Stimulated activated CD4-positive, alpha-beta T cell treated with anti-CD3 and anti-CD28 coated beads, Interleukin-4, amount 100 ng/mL, for 24 hours (primary cell): ENCODE results near the gene GTF2A1L.
"Not testable (repeated sequence)": the region's sequence is repeated elsewhere in the genome, so short reads cannot be mapped to it uniquely, and the experiment has no call there.

Experiments
- DNase-seq: peaks from one replicate; pipeline ENCODE4 v3.0.0-alpha.2; 2020

GTF2A1L gene

DNA sequence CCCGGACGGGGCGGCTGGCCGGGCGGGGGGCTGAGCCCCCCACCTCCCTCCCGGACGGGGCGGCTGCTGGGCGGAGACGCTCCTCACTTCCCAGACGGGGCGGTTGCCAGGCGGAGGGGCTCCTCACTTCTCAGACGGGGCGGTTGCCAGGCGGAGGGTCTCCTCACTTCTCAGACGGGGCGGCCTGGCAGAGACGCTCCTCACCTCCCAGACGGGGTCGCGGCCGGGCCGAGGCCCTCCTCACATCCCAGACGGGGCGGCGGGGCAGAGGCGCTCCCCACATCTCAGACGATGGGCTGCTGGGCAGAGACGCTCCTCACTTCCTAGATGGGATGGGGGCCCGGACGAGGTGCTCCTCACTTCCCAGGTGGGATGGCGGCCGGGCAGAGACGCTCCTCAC, 3.1 kb upstream of the GTF2A1L start:
- DNase-seq, result not testable (repeated sequence)

DNA sequence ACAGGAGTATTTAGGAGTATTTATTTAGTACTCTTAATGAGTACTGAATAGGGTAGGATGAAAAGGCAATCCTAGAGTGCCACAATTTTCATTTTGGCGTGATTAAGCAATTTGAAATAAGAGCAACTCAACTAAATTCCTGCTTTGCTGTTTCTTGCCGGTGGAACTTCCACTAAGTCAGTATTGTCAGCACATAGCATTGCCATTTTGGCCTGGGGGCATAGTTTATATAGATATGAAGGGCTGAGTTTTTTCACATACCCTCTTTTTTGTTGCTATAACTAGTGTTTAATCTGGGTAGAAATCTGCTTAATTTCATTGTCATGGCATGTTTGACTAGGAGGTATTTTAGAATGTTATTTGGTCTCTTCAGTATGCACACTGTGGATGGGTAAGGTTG, 1.9 kb downstream of the GTF2A1L start:
- no peak for DNase-seq

DNA sequence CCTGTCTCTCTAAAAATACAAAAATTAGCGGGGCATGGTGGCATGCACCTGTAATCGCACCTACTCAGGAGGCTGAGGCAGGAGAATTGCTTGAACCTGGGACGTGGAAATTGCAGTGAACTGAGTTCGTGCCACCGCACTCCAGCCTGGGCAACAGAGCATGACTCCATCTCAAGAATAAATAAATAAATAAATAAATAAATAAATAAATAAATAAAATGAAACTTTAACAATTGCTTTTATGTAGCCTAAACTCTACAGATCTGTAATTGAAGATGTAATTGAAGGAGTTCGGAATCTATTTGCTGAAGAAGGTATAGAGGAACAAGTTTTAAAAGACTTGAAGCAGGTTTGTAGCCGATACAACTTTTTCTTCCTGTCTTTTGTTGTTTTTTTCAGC, 2.9 kb downstream of the GTF2A1L start:
- no peak for DNase-seq

DNA sequence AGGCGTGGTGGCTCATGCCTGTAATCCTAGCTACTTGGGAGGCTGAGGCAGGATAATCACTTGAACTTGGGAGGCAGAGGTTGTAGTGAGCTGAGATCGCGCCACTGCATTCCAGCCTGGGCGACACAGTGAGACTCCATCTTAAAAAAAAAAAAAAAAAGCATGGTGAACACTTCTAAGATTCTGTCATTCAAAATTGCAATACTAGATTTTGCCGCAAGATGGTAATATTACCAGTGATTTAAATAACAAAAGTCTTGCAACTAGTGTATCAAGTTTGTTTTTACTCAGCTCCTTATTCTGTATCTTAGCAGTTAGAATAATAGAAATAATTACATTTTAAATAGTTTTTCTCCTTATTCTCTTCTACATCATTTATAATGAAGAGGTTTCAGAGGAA, 5.0 kb downstream of the GTF2A1L start:
- DNase-seq, result not testable (repeated sequence)

DNA sequence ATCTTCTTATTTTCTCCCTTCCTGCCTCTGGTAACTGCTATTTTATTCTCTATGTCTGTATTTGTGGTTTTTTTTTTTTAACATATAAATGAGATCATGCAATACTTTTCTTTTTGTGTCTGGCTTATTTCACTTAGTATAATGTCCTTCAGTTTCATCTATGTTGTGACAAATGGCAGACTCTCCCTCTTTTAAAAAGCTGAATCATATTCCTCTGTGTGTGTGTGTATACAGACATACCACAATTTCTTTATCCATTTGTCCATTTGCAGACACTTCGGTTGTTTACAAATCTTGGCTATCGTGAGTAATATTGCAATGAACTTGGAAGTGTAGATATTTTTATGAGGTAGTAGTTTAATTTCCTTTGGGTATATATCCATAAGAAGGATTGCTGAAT, 7.0 kb downstream of the GTF2A1L start:
- no peak for DNase-seq

DNA sequence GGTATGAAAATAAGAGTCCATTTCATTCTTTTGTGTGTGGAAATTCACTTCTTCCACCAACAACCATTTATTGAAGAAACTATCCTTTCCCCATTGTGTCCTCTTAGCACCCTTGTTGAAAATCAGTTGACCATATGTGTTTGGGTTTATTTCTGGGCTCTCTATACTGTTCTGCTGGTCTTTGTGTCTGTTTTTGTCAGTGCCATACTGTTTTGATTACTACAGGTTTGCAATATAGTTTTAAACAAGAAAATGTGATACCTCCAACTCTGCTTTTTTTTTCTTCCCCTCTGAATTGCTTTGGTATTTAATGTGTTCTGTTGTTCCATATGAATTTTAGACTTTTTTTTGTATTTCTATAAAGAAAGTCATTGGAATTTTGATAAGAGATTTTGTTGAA, 8.4 kb downstream of the GTF2A1L start:
- no peak for DNase-seq

DNA sequence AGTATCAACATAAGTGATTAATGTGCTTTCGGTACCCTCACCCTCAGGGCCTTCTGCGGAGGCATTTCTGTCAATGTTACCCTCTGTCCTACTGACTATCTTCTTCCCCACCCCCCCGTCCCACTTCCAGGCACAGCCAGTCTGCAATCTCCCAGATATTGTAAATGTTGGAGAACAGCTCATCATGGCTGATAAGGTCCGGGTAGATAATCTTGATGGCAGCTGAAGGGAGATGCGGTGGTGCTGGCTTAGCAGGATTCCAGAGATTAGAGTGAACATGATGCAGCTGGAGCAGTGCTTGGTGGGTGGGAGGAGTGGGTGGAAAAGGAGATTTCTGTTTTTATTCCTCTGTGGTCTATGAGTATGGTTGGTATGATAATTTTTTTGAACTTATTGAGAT, 15.5 kb downstream of the GTF2A1L start:
- DNase-seq, result no peak

DNA sequence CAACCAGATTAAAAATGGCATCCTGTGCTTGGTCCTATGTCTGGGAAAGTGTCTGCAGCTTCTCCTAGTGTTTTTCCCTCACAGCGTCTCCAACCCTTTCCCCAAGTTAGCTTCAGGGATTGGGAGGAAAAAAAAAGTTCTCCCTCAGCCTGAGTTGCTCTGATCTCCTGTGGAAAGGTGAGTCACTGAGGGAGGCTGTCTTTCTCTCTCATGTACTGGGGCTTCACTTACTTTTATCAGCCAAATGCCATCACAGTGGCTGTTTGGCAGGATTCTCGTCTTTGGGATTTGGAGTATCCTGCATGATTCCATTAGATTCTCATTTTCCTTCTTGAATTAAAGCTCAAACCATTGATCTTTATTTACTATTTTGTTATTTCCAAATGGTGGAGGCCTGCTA, 18.1 kb downstream of the GTF2A1L start:
- no peak for DNase-seq

DNA sequence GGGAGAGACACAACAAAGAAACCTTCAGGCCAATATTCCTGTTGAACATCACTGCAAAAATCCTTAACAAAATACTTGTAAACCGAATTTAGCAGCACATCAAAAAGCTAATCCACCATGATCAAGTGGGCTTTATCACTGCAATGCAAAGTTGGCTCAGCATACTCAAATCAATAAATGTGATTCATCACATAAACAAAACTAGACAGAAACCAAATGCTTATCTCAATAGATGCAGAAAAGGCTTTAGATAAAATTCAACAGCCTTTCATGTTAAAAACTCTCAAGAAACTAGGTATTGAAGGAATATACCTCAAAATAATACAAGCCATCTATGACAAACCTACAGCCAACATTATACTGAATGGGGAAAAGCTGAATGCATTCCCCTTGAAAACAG, 20.6 kb downstream of the GTF2A1L start:
- DNase-seq, result no peak

DNA sequence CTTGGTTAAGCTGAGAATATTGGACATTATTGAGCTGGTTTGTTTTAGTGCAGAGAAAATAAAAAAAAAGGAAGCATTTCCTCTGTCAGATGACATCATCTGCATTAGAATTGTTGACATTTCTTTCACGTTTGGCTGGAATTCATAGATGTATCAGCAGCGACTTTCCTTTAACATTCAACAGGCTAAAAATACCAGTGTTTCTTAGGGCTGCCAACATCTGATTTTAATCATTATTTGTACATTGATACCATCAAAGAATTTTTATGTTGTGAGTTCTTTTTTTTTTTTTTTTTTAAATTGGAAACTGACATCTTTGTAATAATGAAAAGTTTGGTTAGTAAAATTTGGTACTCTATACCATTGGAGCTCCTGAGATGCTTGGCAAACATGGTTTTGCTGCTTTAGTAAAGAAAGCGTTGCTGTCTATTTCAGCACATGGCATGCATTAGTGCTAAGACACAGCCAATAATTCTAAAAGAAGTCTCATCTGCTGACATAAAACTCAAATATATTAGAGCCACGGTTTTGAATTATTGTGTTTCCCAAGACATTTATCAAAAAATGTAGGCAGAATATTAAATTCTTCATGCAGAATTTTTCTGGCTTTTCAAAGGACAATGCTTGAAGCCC, 33.6 kb downstream of the GTF2A1L start:
- DNase-seq, result no peak

DNA sequence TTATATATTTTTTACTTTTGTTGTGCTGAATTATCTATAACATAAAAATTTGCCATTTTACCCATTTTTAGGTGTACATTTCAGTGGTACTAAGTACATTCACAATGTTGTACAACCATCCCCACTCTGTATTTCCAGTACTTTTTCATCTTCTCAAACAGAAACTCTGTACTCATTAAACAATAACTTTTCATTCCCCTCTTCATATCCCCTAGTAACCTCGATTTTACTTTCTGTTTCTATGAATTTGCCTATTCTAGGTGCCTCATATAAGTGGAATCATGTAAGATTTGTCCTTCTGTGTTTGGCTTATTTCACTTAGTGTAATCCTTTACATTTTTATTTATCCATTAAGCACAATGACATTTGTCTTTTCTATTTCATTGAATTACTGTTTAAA, 51.3 kb downstream of the GTF2A1L start:
- DNase-seq, result no peak

DNA sequence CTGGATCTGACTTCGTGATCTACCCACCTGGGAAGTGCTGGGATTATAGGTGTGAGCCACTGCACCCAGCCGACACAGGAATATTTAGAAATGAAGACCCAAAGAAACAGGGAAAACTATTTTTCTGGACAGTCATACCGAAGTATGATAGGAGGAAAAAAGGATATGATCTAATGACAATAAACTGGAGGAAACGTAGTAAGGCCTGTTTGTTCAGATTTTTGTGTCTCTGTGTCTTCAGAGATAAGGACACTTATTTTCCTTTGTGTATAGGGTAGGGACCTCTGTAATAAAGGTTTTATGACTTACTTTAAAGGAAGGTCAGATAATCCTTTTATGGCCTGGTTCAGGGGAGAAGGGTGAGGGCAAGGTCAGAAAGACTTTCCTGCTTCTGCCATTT, 55.9 kb downstream of the GTF2A1L start:
- no peak for DNase-seq

DNA sequence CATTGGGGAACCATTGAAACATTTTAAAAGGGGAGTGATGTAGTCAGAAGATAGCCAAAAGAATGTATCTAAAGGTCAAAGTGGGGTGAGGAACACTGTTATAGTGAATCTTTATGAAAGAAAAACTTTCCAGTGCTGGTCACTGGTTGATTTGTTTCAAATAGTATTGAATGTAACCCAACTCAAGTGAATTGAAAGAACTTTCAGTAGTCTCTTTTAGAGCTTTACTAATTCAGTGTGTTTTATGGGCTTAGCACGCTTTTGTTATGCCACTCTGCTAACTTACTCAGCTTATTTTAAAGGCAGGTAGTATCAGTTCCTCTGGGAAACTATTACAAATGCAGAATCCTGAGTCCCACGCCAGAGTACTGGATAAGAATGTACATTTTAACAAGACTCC, 57.3 kb downstream of the GTF2A1L start:
- DNase-seq, result no peak

DNA sequence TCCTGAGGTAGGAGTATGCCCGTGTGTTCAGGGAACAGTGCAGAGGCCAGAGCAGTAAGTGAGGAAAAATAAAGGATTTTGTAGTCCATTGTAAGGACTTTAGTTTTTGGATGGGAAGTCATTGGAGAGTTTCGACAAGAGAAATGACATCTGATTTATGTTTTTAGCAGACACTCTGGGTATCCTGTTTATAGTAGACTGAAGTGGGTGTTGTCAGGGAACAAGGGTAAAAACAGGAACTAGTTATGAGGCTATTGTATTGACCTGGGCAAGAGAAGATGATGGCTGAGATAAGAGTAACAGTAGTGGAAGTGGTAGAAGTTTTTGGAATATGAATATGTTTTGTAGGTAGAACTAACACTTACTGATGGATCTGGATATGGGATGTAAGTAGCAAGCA, 59.8 kb downstream of the GTF2A1L start:
- DNase-seq, result no peak

DNA sequence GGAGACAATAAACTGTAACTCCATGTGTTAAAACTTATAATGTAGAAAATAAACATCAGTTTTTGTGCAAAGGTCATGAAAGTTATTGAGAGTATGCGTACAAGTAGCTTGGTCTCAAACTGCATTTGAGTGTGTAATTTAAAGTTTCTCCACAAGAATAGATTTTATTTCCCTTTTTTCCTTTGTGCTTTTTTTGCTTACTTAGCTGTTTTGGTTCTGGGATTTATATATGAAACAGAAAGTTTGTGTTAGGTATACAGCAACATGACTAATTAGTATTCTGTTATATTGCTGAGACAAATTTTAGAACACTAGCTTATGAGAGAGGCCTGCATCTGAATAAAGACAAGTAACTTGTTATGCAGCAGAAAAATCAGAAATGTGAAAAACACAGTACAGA, 67.5 kb downstream of the GTF2A1L start:
- no peak for DNase-seq

DNA sequence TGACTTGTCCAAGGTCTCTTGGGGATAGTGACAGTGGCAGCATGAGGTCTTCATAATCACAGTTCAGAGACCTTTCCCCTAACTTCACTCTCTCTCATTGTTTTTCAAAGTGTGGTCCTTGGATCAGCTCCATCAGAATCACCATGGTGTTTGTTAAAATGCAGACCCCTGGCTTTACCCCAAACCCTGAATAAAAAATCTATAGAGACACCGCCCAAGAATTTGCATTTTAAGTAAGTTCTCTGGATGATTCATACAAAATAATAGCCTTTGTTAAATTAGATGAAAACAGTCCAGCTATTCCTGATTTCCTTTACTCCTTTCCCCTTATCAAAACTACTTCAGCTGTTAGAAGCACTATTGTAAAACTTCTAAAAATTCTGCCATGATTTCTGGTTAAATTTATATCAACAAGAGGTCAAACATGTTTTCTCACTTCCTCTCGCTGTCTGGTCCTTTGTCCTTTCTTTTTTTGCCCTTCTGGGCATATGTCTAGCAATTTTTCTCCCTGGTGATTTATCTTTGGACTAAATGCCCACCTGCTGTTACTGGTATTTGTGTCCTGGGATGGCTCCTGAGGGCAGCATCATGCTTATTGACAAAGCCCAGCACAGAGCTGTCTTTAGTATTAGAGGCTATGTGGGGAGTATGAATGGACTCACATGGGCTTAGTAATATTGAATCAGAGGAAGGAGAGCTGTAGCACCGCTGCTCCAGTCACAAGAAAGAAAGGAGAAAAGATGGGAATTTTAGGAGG, 74.5 kb downstream of the GTF2A1L start:
- DNase-seq, result no peak

DNA sequence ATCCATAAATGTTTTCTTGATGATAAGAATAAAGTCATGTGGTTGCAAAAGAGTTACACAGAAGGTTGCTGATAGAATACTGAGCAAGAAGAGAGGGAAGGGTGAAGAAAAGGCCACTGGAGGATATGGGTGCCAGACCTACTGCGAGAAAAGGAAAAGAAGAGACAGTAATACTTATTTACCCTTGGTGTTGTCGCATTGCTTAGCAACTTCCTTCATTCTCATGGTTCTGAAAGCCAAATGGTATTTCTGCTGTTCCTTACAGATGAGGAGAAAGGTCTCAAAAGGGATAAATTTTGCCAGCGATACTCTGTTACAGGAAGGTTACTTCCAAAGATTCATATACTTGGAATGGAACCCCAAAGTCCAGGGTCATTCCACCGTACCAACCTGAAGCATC, 75.4 kb downstream of the GTF2A1L start:
- DNase-seq, result no peak

DNA sequence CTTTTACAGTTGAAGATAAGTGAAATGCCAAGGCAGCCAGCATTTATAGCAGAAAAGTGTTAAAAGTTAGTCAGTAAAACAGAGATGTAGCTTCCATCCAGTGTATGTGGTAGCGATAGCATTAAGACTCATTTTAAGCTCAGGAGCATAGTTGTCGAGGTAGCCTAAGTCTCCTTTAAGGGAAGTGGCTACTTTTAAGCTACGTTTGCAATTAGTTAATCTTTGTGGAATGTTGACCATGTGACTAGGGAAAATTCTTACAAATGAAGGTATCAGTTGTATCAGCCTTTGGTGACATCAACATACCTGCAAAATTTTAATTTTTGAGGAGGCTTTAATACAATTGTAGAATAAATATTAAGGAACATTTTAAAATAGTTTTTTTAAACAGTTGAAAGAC, 76.0 kb downstream of the GTF2A1L start:
- no peak for DNase-seq

DNA sequence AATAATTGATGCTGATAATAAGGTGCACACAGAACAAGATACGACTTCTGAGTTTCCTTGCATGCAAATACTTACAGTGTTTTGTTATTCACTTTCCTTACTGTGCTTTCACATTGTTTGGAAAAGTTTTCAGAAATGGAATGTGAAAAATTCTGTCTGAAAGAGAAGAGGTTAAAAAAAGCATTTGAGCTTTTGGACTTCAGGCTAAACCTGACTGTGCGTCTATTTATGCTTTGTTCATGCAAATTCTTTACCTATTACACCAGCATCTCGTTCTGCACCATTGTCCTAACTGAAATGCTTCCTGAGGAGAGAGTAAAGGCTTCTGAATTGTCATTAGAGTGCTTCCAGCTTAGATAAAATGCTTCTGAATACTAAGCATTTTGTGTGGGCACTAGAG, 76.5 kb downstream of the GTF2A1L start:
- no peak for DNase-seq

DNA sequence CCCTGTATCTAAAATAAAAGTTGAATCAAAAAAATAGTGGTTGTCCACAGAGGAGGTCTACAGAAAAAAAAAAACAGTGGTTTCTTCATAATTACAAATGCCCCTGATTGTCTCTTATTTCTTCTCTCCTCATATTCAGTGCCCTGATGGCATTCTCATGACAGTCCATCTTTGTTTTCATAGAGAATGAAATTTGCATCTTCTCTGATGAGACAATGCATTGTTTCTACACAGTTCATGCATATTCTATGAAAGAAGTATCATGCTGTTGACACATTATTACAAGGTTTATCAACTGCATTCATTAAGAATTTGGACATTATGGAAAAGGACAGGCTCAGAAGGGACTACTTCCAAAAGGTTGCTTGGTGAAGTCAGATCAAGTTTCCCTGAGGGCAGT, 78.3 kb downstream of the GTF2A1L start:
- no peak for DNase-seq

DNA sequence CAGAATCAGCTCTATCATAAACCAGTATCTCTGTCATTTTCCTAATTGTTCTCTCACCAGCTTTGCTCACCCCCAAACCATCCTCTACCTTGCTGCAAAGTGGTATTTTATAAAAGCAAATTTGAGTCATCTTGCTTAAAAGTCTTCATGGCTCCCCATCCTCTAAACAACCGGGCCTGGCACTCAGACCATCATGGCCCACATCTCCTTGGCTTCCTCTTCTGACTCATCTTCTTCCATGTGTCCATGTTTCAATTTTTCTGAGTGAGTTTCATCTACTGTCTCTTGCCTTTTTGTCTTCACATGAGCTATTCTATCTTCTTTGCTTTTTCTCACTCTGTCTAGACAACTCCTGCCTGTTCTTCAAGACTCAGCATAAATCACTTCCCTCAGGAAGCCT, 79.2 kb downstream of the GTF2A1L start:
- DNase-seq, result no peak

DNA sequence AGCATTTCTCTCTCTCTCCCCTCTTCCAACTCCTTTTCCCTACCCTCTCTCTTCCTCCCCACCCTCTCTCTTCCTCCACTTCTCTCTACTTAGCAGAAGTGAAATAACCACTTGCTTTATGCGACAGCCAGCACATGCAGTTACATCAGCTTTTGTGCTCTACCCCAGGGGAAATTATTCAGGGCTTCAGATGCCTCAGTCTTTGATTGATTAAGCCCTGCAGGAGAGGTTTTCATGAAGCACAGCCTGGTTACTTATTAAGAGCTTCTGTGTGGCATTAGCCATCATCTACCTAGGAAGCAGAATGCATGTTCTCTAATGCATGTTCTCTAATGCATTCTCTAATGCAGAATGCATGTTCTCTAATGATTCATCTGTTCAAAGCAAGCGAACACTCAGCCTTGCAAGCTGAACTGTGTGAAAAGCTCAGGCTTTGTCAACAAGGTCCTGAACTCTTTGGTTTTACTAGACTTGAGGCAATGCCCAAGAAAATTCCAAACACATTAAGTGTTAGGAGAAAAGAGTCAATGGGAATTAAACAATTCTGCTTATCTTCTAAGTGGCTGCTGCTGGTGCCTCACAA, 81.8 kb downstream of the GTF2A1L start:
- no peak for DNase-seq

DNA sequence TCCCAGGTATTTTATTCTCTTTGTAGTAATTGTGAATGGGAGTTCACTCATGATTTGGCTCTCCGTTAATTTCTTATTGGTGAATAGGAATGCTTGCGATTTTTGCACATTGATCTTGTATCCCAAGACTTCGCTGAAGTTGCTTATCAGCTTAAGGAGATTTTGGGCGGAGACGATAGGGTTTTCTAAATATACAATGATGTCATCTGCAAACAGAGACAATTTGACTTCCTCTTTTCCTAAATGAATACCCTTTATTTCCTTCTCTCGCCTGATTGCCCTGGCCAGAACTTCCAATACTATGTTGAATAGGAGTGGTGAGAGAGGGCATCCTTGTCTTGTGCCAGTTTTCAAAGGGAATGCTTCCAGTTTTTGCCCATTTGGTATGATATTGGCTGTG, 86.0 kb downstream of the GTF2A1L start:
- not testable (repeated sequence) for DNase-seq

DNA sequence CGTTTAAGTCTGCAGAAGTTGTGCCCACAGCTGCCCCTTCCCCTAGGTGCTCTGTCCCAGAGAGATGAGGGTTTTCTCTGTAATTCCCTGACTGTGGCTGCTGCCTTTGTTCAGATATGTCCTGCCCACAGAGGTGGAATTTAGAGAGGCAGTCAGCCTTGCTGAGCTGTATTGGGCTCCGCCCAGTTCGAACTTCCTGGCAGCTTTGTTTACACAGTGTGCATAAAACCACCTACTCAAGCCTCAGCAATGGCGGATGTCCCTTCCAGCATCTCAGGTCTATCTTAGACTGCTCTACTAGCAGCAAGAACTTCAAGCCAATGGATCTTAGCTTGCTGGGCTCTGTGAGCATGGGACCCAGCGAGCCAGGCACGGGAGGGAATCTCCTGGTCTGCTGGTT, 89.8 kb downstream of the GTF2A1L start:
- no peak for DNase-seq
